GM12878 (cell line): ENCODE results near the gene REEP5.

Experiments
- EZH2 ChIP-seq: IDR thresholded peaks from 2 replicates; pipeline ENCODE4 v1.6.1; 2012; ENCODE audit warnings: low read depth, mild to moderate bottlenecking, control low read depth, inconsistent platforms, low read length, borderline replicate concordance; ENCODE audit not compliant: control insufficient read depth
- GATAD2B ChIP-seq: fragments of 450-650 bp; conservative IDR thresholded peaks from 2 replicates; pipeline ENCODE4 v1.6.1; 2017; ENCODE audit warnings: low read depth, mild to moderate bottlenecking, moderate library complexity
- JUND ChIP-seq: IDR thresholded peaks from 2 replicates; pipeline ENCODE4 v1.6.1; 2012; ENCODE audit warnings: low read depth, mild to moderate bottlenecking, low read length, improper control_type of control experiment, moderate library complexity
- POLR2A ChIP-seq: IDR thresholded peaks from 2 replicates; pipeline ENCODE4 v1.6.1; 2011; ENCODE audit warnings: low read depth, mild to moderate bottlenecking, low read length
- RAD51 ChIP-seq: fragments of 450-650 bp; IDR thresholded peaks from 2 replicates; pipeline ENCODE4 v1.6.1; 2016; ENCODE audit warnings: moderate library complexity, mild to moderate bottlenecking, inconsistent platforms
- SREBF2 ChIP-seq: IDR thresholded peaks from 2 replicates; pipeline ENCODE4 v1.6.1; 2012; ENCODE audit warnings: mild to moderate bottlenecking, low read length
- STAT3 ChIP-seq: IDR thresholded peaks from 2 replicates; pipeline ENCODE4 v1.6.1; 2011; ENCODE audit warnings: low read depth, low read length, improper control_type of control experiment
- TAF1 ChIP-seq: IDR thresholded peaks from 2 replicates; pipeline ENCODE4 v1.6.1; 2011; ENCODE audit warnings: mild to moderate bottlenecking, low read depth, low read length, borderline replicate concordance
- YBX1 ChIP-seq: fragments of 450-650 bp; IDR thresholded peaks from 2 replicates; pipeline ENCODE4 v1.6.1; 2016; ENCODE audit warnings: antibody characterized with exemption
- ZSCAN29 ChIP-seq: fragments of 450-650 bp; IDR thresholded peaks from 2 replicates; pipeline ENCODE4 v1.6.1; 2017; ENCODE audit warnings: mild to moderate bottlenecking, moderate library complexity
- TF ChIP-seq, protein P1 (sequence below), 3 experiments: IDR thresholded peaks in 2 of 3; conservative IDR thresholded peaks in 1 of 3; 2 replicates each; pipeline ENCODE4 v1.5.1; 2011; ENCODE audit warnings: low read depth in 3 of 3, low read length in 3 of 3, mild to moderate bottlenecking in 3 of 3, control low read depth in 2 of 3, moderate library complexity in 2 of 3, inconsistent platforms in 1 of 3, mixed read lengths in 1 of 3; ENCODE audit not compliant: control insufficient read depth in 2 of 3, insufficient read depth in 1 of 3; ENCODE audit errors: extremely low read depth in 1 of 3
- TF ChIP-seq, protein P2 (sequence below): IDR thresholded peaks from 2 replicates; pipeline ENCODE4 v1.6.1; 2011; ENCODE audit warnings: mild to moderate bottlenecking, low read depth, low read length, moderate library complexity; ENCODE audit not compliant: insufficient replicate concordance
- TF ChIP-seq, protein P3 (sequence below): IDR thresholded peaks from 2 replicates; pipeline ENCODE4 v1.6.1; 2012; ENCODE audit warnings: low read depth, low read length, improper control_type of control experiment

DNA sequence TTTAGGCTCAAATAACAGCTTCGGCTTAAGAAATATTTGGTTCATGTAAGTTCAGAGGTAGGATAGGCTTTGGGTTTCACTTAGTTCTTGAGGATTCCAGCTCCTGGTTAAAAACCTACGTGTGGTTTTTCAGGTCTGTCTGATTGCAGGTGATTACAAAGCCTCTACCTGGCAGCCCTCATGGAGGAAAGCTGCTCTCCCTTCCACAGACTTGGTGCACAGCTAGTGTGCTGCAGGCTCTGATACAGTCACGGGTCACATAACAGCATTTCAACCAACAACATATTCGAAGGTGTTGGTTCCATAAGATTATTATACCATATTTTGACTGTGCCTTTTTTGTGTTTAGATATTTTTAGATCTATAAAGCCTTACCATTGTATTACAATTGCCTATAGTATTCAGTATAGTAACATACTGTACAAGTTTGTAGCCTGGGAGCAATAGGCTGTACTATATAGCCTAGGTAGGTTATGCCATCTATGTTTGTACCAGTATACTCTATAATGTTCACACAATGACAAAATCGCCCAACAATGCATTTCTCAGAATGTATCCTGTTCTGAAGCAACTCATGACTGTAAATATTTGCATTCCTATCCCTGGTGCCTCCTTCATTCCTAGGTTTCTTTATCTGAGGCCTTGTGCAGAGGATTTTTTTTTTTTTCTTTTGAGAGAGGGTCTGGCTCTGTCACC, 46.5 kb upstream of the REEP5 start:
- no peak for TF ChIP-seq RAD51
- no peak for TF ChIP-seq JUND
- TF ChIP-seq YBX1, result no peak
- TF ChIP-seq ZSCAN29, result no peak
- TF ChIP-seq STAT3, result no peak
- TF ChIP-seq, protein P1, sequence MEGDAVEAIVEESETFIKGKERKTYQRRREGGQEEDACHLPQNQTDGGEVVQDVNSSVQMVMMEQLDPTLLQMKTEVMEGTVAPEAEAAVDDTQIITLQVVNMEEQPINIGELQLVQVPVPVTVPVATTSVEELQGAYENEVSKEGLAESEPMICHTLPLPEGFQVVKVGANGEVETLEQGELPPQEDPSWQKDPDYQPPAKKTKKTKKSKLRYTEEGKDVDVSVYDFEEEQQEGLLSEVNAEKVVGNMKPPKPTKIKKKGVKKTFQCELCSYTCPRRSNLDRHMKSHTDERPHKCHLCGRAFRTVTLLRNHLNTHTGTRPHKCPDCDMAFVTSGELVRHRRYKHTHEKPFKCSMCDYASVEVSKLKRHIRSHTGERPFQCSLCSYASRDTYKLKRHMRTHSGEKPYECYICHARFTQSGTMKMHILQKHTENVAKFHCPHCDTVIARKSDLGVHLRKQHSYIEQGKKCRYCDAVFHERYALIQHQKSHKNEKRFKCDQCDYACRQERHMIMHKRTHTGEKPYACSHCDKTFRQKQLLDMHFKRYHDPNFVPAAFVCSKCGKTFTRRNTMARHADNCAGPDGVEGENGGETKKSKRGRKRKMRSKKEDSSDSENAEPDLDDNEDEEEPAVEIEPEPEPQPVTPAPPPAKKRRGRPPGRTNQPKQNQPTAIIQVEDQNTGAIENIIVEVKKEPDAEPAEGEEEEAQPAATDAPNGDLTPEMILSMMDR (IDR thresholded peaks at IDR 0.05 in 2 of 3, conservative IDR thresholded peaks at IDR 0.05 in 1 of 3; ENCODE audit: control insufficient read depth in 2 of 3, extremely low read depth in 1 of 3, insufficient read depth in 1 of 3, low read depth in 3 of 3, low read length in 3 of 3), result no peak
- no peak for TF ChIP-seq TAF1
- TF ChIP-seq POLR2A, result no peak
- TF ChIP-seq SREBF2, result no peak
- no peak for TF ChIP-seq EZH2
- no peak for TF ChIP-seq GATAD2B
- TF ChIP-seq, protein P2, sequence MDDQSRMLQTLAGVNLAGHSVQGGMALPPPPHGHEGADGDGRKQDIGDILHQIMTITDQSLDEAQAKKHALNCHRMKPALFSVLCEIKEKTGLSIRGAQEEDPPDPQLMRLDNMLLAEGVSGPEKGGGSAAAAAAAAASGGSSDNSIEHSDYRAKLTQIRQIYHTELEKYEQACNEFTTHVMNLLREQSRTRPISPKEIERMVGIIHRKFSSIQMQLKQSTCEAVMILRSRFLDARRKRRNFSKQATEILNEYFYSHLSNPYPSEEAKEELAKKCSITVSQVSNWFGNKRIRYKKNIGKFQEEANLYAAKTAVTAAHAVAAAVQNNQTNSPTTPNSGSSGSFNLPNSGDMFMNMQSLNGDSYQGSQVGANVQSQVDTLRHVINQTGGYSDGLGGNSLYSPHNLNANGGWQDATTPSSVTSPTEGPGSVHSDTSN, result no peak
- TF ChIP-seq, protein P3, sequence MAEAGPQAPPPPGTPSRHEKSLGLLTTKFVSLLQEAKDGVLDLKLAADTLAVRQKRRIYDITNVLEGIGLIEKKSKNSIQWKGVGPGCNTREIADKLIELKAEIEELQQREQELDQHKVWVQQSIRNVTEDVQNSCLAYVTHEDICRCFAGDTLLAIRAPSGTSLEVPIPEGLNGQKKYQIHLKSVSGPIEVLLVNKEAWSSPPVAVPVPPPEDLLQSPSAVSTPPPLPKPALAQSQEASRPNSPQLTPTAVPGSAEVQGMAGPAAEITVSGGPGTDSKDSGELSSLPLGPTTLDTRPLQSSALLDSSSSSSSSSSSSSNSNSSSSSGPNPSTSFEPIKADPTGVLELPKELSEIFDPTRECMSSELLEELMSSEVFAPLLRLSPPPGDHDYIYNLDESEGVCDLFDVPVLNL, result no peak
